ENCODE measurements around the gene ARHGAP24. TPM values are rescaled to one million over a fixed set of nuclear protein-coding genes. Genes with fewer than 3 reads are reported as not detected.

Gene ARHGAP24
- polyA plus RNA-seq, 1 of the 3 experiments (the other 2 are of a cell fraction): 1.4 TPM

DNA sequence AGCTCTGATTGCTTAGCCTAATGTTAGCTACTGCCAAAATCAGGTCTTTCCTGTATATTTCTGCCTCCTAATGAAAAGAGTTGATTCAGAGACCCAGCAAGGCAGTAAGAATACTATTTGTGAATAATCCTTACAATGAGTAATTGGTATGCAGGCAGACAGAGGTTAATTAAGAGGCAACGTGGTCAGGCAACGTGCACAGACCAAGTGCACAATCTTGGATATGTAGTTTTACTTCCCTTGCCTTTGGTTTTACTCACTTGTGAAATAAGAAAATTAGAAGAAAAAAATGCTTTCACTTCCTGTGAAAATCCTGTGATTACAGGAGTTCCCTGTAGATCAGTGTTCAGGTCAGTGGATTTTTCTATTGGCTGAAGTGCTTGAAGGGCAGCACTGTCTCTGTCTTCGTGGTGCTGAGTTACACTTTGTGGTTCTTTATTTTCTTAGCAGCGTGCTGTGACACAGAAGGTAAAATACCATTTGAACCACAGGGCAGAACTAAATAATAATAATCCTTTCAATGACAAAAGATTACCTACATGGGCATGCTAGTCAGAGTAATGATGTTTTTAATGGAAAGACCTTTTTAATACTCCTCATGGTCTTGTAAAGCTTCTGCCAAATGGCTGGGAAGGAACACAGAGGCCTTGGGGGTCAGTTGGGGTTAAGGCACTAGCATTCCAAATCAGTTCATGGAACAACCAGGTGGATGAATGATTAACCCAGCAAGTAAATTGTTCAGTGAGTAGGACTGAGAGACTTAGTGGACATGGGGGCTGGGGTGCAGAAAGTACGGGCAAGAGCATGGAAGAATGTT lies 454.0 kb downstream of the ARHGAP24 start:
- TF ChIP-seq, protein P1, sequence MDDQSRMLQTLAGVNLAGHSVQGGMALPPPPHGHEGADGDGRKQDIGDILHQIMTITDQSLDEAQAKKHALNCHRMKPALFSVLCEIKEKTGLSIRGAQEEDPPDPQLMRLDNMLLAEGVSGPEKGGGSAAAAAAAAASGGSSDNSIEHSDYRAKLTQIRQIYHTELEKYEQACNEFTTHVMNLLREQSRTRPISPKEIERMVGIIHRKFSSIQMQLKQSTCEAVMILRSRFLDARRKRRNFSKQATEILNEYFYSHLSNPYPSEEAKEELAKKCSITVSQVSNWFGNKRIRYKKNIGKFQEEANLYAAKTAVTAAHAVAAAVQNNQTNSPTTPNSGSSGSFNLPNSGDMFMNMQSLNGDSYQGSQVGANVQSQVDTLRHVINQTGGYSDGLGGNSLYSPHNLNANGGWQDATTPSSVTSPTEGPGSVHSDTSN (IDR thresholded peaks at IDR 0.05): no peak
- TF ChIP-seq NRF1 (IDR thresholded peaks at IDR 0.05; ENCODE audit: low read depth, low read length): no peak
- TF ChIP-seq FOXM1 (IDR thresholded peaks at IDR 0.05; ENCODE audit: low read depth): no peak
- TF ChIP-seq TAF1 (IDR thresholded peaks at IDR 0.05; ENCODE audit: borderline replicate concordance, low read depth, low read length): no peak
- no peak for TF ChIP-seq POLR2AphosphoS5 (IDR thresholded peaks at IDR 0.05; ENCODE audit: low read depth, low read length)
- H3K9ac ChIP-seq: no peak overlapping the region
- H3K4me2 ChIP-seq: no peak overlapping the region
- DNase-seq: no peak
- no peaks in the 10 kb centered on the region for H3K9me2 ChIP-seq
- ChIA-PET CTCF (interaction anchor here (1.6 kb wide), 1 partner anchor 18 kb away, joined by 3 read pairs; no protein-coding TSS in a partner anchor), POLR2A (no interaction called here)
- H3K4me1 ChIP-seq (ENCODE audit: control insufficient read depth in 1 of 2, insufficient read depth in 2 of 2, low read depth in 1 of 2, low read length in 1 of 2): no peaks in the 10 kb centered on the region; a peak in 1 of 4 replicates
- no peak overlapping the region for H2AFZ ChIP-seq (ENCODE audit: low read depth)
- H3K27me3 ChIP-seq (ENCODE audit: insufficient read depth): no peaks in the 10 kb centered on the region
- H4K20me1 ChIP-seq (ENCODE audit: insufficient read depth): no peaks in the 10 kb centered on the region
- 70% methylated on average over 5 of the region's 5 CpGs for WGBS (ENCODE audit: low lambda C conversion rate)
- H3K4me3 ChIP-seq (ENCODE audit: low read depth in 2 of 2, low read length in 1 of 2): no peak overlapping the region
- H3K9me3 ChIP-seq: no peaks in the 10 kb centered on the region
- H3F3A ChIP-seq (replicated peaks; ENCODE audit: insufficient read depth): no peaks in the 10 kb centered on the region
- no peak overlapping the region for H3K27ac ChIP-seq (ENCODE audit: low read depth in 2 of 2, low read length in 1 of 2)
- H3K36me3 ChIP-seq (replicated peaks in 1 of 2; ENCODE audit: control insufficient read depth in 1 of 2, insufficient read depth in 2 of 2, low read length in 1 of 2): no peaks in the 10 kb centered on the region
- H3K79me2 ChIP-seq (ENCODE audit: insufficient read depth): no peaks in the 10 kb centered on the region

DNA sequence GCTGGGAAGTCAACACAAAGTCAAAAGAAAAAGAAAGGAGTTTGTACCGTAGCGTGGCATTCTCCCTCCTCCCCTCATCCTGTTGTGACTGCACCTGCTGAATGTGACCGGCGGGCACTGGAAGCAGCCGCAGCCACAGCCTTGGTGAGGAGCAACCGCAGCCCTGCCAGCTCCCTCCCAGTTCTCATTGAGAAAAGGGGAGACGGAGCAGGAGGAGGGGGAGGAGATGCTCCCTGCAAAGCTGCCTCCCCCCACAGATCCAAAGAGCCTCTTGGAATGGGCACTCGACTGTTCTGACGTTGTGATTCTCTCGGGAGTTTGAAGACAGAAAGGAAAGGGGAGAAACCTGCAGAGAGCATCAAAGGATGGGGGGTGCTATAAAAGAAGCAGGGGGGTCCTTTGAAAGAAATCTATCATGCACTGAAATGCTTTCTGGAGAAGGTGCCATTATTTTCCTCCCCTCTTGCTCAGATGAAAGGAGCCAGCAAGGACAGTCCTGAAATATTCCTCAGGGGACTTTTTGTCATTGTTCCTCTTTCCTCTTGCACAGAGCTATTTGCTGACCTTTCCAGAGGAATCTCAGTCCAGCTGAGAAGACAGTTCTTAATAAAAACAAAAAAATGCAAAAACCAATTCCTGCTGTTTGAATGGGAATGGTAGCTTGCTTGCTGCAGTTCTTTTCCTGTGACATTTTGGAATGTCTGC lies 455.2 kb downstream of the ARHGAP24 start:
- TF ChIP-seq POLR2AphosphoS5 (IDR thresholded peaks at IDR 0.05; ENCODE audit: low read depth, low read length) (no peak), GATA2 (CRISPR knock-in tag; IDR thresholded peaks at IDR 0.05) (no peak), NRF1 (IDR thresholded peaks at IDR 0.05; ENCODE audit: low read depth, low read length) (no peak), TEAD4 (IDR thresholded peaks at IDR 0.05; ENCODE audit: borderline replicate concordance, insufficient read depth) (no peak), RCOR1 (IDR thresholded peaks at IDR 0.05; ENCODE audit: low read length) (no peak), GABPA (IDR thresholded peaks at IDR 0.05; ENCODE audit: low read depth) (no peak)
- TF ChIP-seq, protein P2, sequence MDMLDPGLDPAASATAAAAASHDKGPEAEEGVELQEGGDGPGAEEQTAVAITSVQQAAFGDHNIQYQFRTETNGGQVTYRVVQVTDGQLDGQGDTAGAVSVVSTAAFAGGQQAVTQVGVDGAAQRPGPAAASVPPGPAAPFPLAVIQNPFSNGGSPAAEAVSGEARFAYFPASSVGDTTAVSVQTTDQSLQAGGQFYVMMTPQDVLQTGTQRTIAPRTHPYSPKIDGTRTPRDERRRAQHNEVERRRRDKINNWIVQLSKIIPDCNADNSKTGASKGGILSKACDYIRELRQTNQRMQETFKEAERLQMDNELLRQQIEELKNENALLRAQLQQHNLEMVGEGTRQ (IDR thresholded peaks at IDR 0.05; ENCODE audit: borderline replicate concordance, low read depth, low read length): no peak
- H3K27me3 ChIP-seq (ENCODE audit: insufficient read depth): no peaks in the 10 kb centered on the region
- H3K4me3 ChIP-seq (ENCODE audit: low read depth in 2 of 2, low read length in 1 of 2): no peak overlapping the region
- no peak for DNase-seq
- no peak overlapping the region for H3K27ac ChIP-seq (ENCODE audit: low read depth in 2 of 2, low read length in 1 of 2)
- no peaks in the 10 kb centered on the region; a peak in 1 of 4 replicates for H3K4me1 ChIP-seq (ENCODE audit: control insufficient read depth in 1 of 2, insufficient read depth in 2 of 2, low read depth in 1 of 2, low read length in 1 of 2)
- 84% methylated on average over 10 of the region's 10 CpGs for WGBS (ENCODE audit: low lambda C conversion rate)
- no peak overlapping the region for H3K4me2 ChIP-seq
- no peaks in the 10 kb centered on the region for H3F3A ChIP-seq (replicated peaks; ENCODE audit: insufficient read depth)
- no peaks in the 10 kb centered on the region for H4K20me1 ChIP-seq (ENCODE audit: insufficient read depth)
- no peaks in the 10 kb centered on the region for H3K9me2 ChIP-seq
- no peaks in the 10 kb centered on the region for H3K79me2 ChIP-seq (ENCODE audit: insufficient read depth)
- no peaks in the 10 kb centered on the region for H3K9me3 ChIP-seq
- H3K9ac ChIP-seq: no peak overlapping the region
- H3K36me3 ChIP-seq (replicated peaks in 1 of 2; ENCODE audit: control insufficient read depth in 1 of 2, insufficient read depth in 2 of 2, low read length in 1 of 2): no peaks in the 10 kb centered on the region
- ChIA-PET CTCF (no interaction called here), POLR2A (no interaction called here)
- no peak overlapping the region for H2AFZ ChIP-seq (ENCODE audit: low read depth)

Measured in SK-N-SH (cell line).